GM21367 (cell line): Measurements from ENCODE around the gene CENPT.
"Not testable (repeated sequence)": the region's sequence is repeated elsewhere in the genome, so short reads cannot be mapped to it uniquely, and the experiment has no call there.

Source experiments
- ATAC-seq: cut with Tn5 transposase; IDR thresholded peaks from one replicate; pipeline ENCODE4 v1.9.1; 2021; ENCODE audit not compliant: unreplicated experiment

Gene CENPT

DNA sequence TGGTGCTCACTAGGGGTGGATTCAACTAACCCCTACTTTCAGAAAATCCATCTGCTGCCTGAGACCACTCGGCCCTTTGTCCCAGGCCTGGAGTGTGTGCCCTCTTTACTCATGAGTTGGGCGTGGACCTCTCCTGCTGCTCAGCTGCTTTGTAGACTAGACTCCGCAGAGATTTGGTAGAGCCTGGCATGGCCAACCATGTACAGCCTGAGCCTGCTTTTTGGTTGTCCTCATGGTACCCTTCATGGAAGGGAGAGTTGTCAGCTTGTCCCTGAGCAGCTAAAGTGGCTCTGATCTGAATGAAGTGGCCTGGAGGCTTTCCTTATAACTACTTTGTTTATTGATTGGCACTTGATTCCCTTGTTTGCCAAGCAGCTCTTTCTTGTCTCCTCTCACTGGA lies 26.9 kb upstream of the CENPT start:
- ATAC-seq, result no peak

DNA sequence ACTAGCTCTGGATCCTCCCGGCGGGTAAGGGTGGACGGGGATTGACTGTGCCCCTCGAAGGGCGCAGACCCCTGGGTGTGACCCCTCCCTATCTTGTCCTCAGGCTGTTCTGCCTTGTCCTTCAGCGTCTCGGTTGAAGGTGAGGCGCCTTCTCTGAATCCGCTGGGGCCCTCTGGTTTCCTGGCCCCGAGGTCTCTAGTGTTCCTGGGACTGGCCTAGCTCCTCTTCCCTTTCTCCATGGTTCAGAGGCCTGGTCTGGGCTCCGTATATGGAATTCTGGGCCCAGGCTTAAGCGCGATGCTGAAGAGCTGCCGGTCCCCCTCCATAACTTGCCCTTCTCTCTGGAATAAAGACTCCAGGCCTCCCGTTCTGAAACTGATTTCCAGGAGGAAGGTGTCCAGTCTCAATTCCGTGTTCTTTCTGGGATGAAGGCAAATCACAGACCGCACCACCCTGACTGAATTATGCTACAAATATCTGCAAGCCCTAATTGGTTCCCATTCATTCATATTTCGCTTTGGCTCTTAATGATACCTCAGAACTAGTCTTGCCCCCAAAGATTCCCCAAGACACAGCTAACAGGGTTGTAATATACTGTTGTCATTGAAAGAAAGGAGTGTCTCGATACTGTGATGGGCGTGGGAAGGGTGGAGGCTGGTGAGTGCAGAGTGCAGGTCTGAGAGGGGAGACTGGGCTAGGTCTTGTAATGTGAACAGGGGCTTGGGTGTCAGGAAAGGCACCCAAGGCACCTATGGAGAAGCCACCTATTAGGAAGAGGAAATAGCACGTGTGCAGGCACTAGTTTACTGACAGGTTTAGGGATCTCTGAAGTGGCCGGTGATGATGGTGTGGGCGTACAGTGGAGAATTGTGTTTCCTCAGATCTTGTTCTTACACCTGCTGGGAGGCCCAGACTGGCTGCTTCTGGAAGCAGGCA lies 26.2 kb upstream of the CENPT start:
- no peak for ATAC-seq

DNA sequence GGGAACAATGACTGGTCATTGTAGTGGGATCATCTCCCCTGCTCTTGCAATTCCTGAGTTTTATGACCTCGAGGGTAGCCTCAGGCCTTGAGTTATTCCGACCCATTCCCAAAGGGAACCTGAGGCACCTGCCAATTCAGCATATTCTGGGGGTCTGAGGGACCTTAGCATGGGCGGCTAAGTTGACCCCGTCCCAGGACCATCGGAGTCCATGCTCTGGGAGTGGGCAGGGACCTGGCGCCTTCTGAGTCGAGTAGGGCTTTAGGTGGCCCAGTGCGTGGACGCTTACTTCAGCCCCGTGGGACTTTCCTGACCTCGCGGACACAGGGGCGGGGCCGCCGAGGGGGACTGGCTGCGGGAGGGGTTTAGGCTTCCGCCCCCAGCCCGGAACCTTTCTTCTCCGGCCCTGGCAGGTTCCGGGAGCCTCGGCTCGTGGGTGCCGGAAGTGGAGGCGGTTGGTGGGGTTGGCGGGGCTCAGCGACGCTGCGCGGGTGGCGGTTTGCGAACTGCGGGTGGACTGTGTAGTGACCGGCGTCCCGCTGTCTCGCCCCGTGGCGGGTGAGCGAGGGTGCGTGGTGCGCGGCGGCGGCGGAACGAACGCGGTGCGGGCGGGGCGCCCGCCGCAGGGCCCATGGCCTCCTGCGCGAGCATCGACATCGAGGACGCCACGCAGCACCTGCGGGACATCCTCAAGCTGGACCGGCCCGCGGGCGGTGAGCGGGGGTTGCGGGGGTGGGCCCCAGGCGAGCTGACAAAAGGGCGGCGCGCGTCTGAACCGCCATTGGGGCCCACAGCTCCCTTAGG lies 25.3 kb upstream of the CENPT start, which contains the start of gene EDC4:
TSS of gene EDC4 (plus strand) at position 422 of the 804 bp plus-strand sequence. CDS start at position 632, 210 bp downstream.
- peak; percentile 41 for ATAC-seq

DNA sequence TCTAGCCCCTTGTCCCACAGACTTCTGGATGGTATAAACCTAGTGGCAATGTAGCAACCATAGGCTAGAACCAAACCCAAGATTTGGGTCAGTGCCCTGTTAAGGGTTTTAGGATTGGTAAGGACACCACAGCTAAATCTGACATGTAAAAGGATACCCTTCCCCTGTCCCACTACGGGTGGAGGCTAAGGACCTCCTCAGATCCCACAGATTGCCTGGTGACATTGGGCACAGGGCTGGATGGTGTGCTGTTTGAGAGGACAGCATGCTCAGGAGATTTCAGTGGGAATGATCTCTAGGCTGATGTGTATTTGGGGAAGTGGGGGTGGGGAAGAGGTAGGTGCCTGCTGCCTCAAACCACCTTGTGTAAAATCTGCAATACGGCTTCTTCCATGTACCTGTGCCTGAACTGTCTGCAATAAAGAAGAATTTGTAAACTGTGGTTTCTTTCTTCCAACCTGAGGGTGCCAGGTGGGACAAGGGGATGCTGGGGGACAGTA lies 24.7 kb upstream of the CENPT start:
- ATAC-seq, result no peak

DNA sequence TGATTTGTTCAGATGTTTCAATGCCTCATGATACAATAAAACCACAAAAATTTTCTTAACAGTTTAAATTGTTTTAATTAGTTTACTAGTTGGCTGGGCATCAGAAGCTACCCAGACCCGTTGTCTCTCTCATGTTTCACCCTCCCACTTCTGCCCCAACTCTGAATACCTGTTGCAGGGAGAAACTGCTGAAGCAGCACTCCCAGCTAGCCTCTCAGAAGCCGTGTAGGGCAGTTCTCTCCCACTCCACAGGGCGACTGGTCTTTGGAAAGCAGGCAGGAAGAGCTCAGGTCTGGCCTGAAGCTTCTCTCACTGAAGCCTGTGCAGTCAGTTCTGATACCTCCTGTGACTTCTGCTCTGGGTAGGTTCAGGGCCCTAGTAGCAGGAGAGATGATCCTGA lies 23.8 kb upstream of the CENPT start:
- ATAC-seq, result no peak

DNA sequence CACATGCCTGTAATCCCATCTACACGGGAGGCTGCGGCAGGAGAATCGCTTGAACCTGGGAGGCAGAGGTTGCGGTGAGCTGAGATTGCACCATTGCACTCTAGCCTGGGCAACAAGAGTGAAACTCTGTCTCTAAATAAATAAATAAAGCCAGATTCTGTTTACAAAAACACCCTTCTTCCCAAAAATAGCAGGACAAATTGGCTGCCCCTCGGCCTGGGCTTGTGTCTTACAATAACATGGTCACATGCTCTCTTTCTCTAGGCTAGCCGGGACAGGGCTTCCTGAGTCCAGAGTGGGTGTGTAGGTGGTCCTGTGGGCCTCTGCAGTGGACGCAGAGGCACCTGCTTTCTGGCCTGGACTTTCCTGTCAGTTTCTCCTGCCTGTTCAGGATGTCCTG lies 22.2 kb upstream of the CENPT start:
- no peak for ATAC-seq

DNA sequence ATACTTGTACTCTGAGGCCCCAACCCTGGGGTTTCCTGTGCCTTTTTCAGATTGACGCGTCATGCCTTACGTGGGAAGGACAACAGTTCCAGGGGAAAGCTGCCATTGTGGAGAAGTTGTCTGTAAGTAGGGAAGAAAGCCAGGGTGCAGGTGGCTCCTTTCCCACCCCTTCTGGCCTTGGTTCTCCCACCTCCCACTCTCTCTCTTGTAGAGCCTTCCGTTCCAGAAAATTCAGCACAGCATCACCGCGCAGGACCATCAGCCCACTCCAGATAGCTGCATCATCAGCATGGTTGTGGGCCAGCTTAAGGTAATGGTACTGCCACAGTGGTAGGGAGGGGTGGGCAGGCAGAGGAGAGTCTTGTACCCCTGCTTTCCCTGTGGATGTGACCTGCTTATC lies 20.8 kb upstream of the CENPT start:
- ATAC-seq, result no peak

DNA sequence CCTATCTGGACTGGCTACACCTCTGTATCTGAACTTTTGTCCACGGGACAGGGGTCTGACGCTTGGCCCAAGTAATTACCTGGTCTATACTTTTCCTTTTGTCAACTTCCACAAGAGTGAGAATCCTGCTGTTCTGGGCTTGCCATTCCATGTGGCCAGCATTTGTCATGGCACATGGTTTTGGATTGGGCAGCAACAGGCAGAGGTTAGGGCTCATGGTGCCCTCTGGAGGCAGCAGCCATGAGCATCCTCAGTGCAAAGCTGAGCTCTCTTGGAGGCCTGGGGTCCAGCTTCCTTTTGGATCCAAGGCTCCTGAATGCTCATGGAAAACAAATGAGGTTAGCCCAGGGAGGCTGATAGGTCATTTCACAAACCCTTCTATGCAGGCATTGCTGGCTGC lies 17.8 kb upstream of the CENPT start:
- ATAC-seq, result no peak

DNA sequence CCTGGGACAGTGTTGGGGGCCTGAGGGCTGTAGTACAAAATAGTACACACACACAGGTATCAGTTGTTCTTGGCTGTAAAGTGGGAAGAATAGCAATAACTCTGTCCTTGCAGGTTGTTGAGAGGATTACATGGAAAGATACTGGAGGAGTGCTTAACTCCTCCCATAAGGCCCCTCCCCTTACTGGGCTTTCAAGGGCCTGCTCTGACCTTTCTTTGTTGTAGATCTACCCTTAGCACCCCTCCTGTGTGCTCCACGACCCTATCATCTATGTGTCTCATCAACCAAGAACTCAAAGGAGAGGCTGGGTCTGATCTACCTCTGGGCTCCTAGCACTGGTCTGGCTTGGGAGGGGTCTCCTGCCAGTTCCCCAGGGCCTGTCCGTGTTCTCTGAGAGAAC lies 17.1 kb upstream of the CENPT start:
- no peak for ATAC-seq

DNA sequence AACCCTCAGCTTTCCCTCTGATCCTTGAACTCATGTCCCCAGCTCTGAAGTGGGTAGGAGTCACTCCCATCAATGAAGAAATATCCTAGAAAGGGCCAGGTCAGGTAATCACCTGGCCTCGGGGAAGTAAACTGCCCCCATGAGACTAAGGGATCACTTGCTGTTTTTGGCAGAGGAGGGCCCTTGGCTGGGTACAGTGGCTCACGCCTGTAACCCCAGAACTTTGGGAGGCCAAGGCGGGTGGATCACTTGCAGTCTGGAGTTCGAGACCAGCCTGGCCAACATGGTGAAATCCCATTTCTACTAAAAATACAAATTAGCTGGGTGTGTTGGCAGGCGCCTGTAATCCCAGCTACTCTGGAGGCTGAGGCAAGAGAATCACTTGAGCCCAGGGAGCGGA lies 16.6 kb upstream of the CENPT start:
- ATAC-seq, result not testable (repeated sequence)

DNA sequence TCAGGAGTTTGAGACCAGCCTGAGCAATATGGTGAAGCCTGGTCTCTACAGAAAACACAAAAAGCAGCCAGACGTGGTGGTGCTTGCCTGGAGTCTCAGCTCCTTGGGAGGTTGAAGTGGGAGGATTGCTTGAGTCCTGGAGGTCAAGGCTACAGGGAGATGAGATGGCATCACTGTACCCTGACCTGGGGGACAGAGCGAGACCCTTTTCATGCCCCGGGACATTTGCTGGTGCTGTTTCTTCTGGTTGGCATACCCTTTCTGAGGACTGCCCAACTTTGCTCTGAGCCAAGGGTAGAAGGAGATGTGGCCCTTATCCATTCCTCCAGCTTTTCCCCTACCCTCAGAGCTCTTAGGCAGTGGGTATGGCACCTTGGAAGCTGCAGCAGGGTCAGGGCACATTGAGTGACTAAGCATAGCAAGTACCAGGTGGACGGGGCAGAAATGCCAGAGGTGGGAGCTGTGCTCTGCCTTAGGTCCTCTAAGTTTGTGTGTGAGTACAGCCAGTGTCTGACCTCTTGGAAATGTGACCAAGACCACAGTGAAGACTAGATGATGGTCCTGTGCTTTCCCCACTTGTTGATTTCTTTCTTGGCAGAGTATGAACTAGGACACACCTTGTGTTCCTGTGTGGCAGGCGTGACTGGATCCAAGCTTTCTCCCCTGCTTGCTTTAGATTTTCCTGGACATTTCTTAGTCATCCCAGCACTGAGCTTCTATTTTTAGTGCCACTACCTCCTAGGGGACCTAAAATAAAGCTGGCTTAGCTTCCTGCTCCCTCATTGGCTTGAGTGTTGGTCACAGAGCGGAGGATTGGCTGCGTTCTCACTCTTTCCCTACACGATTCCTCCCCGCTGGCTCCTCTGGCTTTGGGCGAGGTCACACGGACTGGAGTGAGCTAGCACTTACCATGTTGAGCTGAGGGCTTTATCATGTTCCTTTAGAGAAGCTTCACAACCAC lies 15.4 kb upstream of the CENPT start:
- no peak for ATAC-seq

DNA sequence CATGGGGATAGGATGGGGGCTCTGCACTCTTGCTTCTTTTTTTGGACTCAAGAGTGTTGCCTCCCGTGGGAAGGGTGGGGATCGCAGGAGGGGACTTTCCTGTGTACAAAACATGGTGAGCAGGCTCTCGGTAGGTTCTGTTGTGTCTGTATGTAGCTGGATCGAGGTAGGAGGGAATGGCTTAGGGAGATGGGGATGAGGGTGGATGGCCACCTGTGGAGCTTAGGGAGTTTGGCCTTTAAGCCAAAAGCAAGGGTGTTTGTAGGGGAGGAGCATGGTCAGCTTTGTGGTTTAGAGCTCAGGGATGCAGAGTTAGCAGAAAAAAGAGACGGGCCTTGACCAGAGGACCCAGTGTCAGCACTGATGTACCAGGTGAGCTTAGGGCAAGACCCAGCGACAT lies 14.4 kb upstream of the CENPT start:
- ATAC-seq, result no peak

DNA sequence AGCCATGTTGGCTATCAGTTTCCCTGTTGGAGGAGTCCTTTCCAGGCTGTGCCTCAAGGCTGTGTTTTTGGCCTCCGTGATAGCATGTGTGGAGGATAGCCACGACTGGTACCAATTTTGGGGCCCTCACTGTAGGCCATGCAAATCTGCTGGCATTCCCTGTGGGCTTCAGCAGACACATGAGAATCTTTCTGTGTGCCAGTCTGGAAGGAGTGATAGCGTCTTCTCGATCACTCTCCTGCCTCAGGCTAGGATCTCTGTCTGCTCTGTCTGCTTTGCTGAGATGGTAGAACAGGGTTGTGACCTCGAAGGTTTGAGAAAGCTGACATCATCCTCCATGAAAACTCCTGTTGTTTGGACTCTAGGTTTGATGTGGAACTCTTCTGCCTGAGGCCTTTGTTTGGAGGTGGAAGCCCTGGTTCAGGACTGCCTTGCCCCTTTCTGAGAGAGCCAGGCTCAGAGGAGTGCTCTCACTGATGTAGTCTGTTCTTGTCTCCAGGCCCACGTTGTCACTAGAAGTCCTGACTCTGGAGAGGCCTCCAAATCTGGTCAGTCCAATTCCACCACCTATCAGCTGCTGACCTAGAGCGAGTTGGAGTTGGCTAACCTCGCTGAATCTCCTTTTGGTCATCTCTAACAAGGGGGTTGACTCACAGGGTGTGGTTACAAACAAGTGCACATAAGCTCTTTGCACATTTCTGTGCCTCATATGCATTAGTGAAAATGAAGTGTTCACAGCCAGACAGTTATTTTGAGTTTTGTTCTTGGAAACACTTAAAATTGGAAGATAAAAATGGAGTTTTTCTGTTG lies 13.3 kb upstream of the CENPT start:
- no peak for ATAC-seq

DNA sequence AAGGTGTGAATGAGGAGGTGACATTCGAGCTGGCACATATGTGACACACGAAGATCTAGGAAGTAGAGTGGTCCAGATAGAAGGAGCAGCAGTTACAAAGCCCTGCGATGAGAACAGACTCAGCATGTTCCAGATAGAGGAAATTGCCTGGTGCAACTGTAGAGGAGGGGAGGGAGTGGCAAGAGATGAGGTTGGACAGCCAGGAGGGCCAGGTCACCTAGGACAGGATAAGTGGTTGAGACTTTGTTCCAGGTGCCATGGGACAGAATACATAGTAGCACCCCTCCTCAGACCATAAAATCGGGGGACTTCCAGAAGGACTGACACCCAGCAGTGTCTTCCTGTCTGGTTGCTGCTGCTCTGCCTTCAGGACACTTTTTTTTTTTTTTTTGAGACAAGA lies 11.0 kb upstream of the CENPT start:
- ATAC-seq, result no peak

DNA sequence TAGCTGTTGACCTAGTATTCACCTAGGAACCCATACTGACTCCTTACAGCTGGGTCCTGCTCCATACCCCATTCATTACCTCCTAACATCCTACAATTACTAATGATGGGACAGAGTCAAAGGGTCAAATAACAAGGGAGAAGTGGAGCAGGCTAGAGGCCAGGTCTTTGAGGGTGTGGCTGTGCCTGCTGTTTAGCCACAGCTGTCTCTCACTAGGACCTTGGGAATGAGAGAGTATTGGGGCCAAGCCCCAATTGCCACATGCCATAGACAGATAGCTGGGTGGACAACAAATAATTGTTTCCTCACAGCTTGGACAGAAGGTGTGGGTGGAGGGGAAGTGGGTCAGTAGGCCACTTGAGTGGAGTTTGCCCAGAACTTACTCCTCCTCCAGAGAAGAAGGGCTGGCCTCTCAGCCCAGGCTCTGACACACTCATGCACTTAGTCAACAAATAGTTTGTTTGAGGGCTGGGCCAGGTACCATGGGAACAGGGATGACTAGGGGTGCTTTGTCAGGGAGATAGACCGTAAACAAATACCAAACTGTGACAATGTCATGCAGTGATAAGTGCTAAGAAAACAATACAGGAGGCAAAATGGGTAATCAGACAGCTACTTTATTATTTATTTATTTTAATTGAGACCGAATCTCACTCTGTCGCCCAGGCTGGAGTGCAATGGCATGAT lies 10.2 kb upstream of the CENPT start:
- no peak for ATAC-seq

DNA sequence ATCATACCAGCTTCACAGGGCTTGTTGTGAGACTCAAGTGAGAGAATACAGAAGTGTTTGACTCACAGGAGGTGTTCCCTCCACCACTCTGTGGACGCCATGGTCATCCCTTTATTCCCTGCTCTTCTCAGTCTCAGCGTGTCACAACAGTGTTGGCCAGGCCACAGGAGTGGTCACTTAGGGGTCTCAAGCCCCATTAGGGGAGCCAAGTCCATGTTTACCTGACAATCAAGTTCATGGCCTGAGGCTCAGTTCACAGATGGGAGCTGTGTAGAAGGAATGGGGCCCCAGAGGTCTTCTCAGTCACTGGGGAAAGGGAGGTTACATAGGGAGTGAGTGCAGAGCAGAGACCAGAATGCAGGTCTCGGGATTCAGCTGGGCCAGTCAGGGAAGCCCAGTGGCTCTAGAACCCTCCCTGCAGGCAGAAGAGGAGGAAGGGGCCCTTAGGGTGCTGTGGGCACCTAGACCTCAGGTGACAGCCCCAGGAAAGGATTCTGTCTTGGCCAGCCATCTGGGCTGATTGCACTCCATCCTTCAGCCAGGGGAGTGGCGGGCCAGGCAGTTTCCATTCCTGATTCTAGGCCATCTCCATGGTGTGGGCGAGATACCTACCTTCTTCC lies 9.5 kb upstream of the CENPT start:
- ATAC-seq, result no peak

DNA sequence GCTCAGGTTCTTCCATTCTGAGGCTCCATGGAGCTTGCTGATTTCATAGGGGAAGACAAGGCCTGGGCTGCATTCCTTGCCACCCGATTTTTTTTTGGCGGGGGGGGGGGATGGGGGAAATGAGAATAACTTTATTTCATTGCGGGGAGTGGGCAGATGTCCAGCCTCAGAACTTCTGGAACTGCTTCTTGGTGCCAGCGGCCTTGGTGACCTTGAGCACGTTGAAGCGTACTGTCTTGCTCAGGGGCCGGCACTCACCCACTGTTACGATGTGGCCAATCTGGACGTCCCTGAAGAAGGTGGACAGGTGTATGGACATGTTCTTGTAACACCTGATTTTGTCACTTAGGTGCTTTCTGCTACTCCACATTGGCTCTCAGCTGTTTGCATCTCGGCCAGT lies 8.3 kb upstream of the CENPT start:
- ATAC-seq, result no peak

DNA sequence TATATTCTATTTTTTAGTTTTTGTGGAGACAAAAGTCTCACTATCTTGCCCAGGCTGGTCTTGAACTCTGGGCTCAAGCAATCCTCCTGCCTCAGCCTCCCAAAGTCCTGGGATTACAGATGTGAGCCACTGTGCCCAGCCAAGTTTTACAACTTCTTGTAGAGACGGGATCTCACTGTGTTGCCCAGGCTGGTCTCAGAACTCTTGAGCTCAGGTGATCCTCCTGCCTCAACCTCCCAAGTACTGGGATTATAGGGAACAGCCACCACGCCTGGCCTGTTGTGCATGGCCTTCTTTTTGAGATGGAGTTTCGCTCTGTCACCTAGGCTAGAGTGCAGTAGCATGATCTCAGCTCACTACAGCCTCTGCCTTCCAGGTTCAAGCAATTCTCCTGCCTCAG lies 6.2 kb upstream of the CENPT start:
- no peak for ATAC-seq

DNA sequence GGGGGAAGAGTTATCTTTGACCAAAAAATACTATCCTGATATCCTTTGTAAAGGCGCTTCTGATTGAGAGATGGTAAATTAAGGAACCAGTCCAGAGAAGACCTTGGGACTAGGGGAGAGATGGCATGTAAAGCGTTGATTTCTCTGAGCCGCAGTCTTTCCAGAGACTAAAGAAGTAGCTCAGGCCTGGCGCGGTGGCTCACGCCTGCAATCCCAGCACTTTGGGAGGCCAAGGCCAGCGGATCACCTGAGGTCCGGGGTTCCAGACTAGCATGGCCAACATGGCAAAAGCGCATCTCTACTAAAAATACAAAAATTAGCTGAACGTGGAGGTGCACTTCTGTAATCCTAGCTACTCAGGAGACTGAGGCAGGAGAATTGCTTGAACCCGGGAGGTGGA lies 625 bp upstream of the CENPT start:
- ATAC-seq, result no peak
